Stimulated activated naive CD8-positive, alpha-beta T cell treated with anti-CD3 and anti-CD28 coated beads, Interleukin-15, amount 100 ng/mL, for 72 hours (primary cell): ENCODE results near the gene CERS4.
"Not testable (repeated sequence)": the region's sequence is repeated elsewhere in the genome, so short reads cannot be mapped to it uniquely, and the experiment has no call there.

Source experiments
- ATAC-seq: fragments of 150-1000 bp; cut with Tn5 transposase; 2 replicates; pipeline ENCODE4 v1.10.0; 2021; ENCODE audit warnings: mild to moderate bottlenecking, moderate library complexity
- DNase-seq, 2 donors: peaks; one replicate each; pipeline ENCODE4 v3.0.0; 2021 to 2022
- H3K27ac Mint-ChIP-seq, 2 donors: one replicate each; pipeline ENCODE4 v1.8.0; 2022; ENCODE audit warnings: mild to moderate bottlenecking in 2 of 2, mixed read lengths in 2 of 2, moderate library complexity in 2 of 2
- H3K27me3 Mint-ChIP-seq: one replicate; pipeline ENCODE4 v1.8.0; 2022; ENCODE audit warnings: mixed read lengths
- H3K4me1 Mint-ChIP-seq: one replicate; pipeline ENCODE4 v1.8.0; 2022; ENCODE audit warnings: mild to moderate bottlenecking, mixed read lengths
- H3K4me3 Mint-ChIP-seq, 2 donors: one replicate each; pipeline ENCODE4 v1.8.0; 2022; ENCODE audit warnings: mild to moderate bottlenecking in 2 of 2, mixed read lengths in 2 of 2, moderate library complexity in 1 of 2
- H3K9me3 Mint-ChIP-seq, 2 donors: one replicate each; pipeline ENCODE4 v1.8.0; 2022; ENCODE audit warnings: mixed read lengths in 2 of 2

The CERS4 gene

DNA sequence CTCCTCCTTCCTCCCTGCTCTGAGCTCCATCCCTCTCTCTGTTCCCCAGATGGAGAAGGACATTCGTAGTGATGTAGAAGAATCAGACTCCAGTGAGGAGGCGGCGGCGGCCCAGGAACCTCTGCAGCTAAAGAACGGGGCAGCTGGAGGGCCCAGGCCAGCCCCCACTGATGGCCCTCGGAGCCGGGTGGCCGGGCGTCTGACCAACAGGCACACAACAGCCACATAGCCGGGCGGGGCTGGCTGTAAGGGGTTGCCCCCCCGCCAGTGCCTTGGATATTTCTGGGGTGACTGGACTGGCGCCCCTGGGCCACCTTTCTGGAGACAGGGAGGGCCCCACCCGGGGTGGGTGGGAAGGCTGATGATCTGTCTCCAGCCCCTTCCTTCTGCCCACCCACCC is 52.7 kb downstream of the CERS4 start:
- H3K27me3 Mint-ChIP-seq = no peaks in the 10 kb centered on the region
- no peaks in the 10 kb centered on the region for H3K9me3 Mint-ChIP-seq
- peak; percentile 26 for ATAC-seq
- DNase-seq = no peak
- no peak overlapping the region for H3K27ac Mint-ChIP-seq
- no peak overlapping the region for H3K4me3 Mint-ChIP-seq
- peaks cover 46% of the 10 kb centered on the region for H3K4me1 Mint-ChIP-seq

DNA sequence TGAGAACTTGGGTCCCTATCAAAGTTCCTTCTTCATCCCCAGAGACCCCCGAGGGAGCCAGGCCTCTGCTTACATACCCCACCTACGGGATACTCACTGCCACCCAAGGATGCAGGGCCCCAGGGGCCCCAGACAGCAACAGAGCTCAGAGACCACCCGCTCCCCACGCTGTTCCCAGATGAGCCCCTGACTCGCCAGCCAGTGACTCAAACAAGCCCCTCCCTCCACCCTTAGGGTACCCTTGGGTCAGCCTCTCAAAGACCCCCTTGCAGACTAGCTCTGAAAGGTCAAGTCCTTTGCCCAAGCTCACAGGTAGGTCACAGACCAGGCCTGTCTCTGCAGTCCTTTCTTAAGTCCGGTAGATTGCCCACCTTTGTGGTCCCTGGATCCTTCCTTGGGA is 53.3 kb downstream of the CERS4 start:
- Mint-ChIP-seq H3K27me3 (no peaks in the 10 kb centered on the region), H3K4me3 (no peak overlapping the region), H3K4me1 (peaks cover 40% of the 10 kb centered on the region), H3K27ac (no peak overlapping the region), H3K9me3 (no peaks in the 10 kb centered on the region)
- ATAC-seq (no peak), DNase-seq (no peak)

DNA sequence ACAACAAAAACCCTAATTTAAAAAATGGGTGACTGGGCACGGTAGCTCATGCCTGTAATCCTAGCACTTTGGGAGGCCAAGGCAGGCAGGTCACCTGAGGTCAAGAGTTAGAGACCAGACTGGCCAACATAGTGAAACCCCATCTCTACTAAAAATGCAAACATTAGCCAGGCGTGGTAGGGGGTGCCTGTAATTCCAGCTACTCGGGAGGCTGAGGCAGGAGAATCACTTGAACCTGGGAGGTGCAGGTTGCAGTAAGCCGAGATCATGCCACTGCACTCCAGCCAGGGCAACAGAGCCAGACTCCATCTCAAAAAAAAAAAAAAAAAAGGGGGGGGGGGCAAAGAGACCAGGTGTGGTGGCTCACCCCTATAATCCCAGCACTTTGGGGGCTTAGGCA is 55.1 kb downstream of the CERS4 start:
- not testable (repeated sequence) for H3K4me3 Mint-ChIP-seq, H3K9me3 Mint-ChIP-seq, DNase-seq, H3K27ac Mint-ChIP-seq, H3K27me3 Mint-ChIP-seq, ATAC-seq
- peaks cover 45% of the 10 kb centered on the region for H3K4me1 Mint-ChIP-seq

DNA sequence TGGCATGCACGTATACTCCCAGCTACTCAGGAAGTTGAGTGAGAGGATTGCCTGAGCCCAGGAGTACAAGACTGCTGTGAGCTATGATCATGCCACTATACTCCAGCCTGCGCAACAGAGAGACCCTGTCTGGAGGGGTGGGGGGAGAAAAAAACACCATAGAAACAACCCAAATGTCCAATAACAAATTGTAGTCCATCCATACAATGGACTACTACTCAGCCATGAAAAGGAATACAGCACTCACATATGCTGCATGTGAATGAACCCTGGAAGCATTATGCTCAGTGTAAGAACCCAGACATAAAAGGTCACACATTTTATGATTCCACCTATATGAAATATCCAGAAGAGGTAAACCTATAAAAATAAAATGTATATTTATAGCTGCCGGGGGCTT is 56.7 kb downstream of the CERS4 start:
- H3K9me3 Mint-ChIP-seq = no peaks in the 10 kb centered on the region
- no peak overlapping the region for H3K27ac Mint-ChIP-seq
- DNase-seq = no peak
- H3K27me3 Mint-ChIP-seq = no peaks in the 10 kb centered on the region
- ATAC-seq = no peak
- H3K4me3 Mint-ChIP-seq = no peak overlapping the region
- peaks cover 40% of the 10 kb centered on the region for H3K4me1 Mint-ChIP-seq

DNA sequence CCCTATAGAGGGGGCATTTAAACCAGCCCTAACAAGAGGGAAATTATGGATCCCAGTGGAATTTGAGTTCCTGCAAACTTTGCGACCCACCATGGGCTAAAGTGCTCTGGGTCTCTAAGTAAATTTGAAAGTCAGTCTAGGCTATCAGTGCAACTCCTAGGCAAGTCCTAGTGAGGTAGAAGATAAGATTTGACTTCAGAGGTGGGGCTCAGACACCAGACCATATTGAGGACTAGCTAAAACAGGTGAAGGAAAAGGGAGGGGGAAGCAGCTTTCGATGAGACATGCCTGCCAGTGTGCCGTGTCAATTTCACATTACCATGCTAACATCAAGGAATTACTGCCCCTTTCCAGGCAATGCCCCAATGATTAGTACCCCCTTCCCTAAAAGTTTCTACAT is 60.6 kb downstream of the CERS4 start:
- Mint-ChIP-seq H3K4me3 (peak overlapping the region; percentile 88 to 89), H3K4me1 (peaks cover 32% of the 10 kb centered on the region), H3K27me3 (no peaks in the 10 kb centered on the region), H3K27ac (peak overlapping the region; percentile 97 to 98), H3K9me3 (no peaks in the 10 kb centered on the region)
- DNase-seq = no peak
- ATAC-seq = no peak

DNA sequence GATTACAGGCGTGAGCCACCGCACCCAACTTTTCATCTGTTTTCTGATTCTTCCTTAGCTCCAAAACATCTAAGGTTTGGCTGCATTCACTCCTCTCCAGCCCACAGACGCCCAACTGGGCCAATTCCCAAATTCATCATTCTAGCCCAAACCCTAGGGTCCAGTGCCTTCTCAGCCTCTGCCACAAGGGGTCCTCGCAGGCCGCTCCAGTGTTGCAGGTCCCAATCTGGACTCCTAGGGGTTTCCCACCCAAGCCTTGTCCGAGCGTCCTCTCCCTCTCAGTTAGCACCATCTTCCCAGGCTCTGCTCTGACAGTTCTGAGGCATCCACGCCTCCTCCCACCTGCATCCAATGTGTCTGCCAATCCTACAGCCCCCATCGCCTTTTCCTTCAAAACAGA is 67.3 kb downstream of the CERS4 start:
- not testable (repeated sequence) for H3K4me3 Mint-ChIP-seq, H3K27me3 Mint-ChIP-seq, H3K27ac Mint-ChIP-seq, H3K4me1 Mint-ChIP-seq, DNase-seq, H3K9me3 Mint-ChIP-seq
- peak; percentile 63 for ATAC-seq

DNA sequence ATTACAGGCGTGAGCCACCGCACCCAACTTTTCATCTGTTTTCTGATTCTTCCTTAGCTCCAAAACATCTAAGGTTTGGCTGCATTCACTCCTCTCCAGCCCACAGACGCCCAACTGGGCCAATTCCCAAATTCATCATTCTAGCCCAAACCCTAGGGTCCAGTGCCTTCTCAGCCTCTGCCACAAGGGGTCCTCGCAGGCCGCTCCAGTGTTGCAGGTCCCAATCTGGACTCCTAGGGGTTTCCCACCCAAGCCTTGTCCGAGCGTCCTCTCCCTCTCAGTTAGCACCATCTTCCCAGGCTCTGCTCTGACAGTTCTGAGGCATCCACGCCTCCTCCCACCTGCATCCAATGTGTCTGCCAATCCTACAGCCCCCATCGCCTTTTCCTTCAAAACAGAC is 82.2 kb downstream of the CERS4 start:
- peak; percentile 48 for ATAC-seq
- not testable (repeated sequence) for H3K27me3 Mint-ChIP-seq, H3K27ac Mint-ChIP-seq, DNase-seq, H3K9me3 Mint-ChIP-seq, H3K4me1 Mint-ChIP-seq, H3K4me3 Mint-ChIP-seq

DNA sequence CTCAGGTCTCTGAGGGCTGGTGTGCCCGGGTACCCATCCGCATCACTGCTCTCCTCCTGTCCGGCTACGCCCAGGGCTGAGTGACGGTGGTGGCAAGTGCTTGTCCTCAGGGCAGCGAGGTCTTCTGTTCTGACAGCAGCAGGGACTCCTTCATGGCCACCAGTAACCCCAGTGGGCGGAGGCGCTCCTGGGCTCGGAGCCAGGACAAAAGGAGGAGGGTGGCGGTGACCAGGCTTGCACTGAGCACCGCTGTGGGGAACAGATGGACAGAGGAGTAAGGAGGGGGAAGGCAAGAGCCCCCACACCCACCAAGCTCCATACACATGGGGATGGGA is 93.2 kb downstream of the CERS4 start:
- H3K4me3 Mint-ChIP-seq = no peak overlapping the region
- ATAC-seq (no peak), DNase-seq (peak in 1 of 2 donors; percentile 8)
- H3K4me1 Mint-ChIP-seq = peaks cover 35% of the 10 kb centered on the region
- H3K27me3 Mint-ChIP-seq = no peaks in the 10 kb centered on the region
- no peaks in the 10 kb centered on the region for H3K9me3 Mint-ChIP-seq
- H3K27ac Mint-ChIP-seq = no peak overlapping the region

DNA sequence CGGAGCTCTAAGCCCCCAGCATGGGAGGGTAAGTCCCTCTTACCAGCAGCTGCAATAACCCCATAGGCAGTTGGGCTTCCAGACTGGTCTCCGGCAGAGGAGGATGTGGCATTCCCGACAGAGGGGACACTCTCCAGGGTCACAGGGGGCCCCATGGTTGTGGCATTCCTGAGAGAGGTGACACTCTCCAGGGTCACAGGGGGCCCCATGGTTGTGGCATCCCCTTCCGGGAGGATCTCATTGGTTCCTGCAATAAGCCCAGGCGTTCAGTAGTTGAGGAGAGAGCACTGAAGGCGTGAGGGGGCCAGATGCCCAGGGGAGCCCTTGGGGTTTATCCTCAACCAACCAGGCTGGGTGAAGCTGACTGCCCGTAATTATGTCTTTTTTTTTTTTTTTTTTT is 93.6 kb downstream of the CERS4 start:
- peaks cover 39% of the 10 kb centered on the region for H3K4me1 Mint-ChIP-seq

DNA sequence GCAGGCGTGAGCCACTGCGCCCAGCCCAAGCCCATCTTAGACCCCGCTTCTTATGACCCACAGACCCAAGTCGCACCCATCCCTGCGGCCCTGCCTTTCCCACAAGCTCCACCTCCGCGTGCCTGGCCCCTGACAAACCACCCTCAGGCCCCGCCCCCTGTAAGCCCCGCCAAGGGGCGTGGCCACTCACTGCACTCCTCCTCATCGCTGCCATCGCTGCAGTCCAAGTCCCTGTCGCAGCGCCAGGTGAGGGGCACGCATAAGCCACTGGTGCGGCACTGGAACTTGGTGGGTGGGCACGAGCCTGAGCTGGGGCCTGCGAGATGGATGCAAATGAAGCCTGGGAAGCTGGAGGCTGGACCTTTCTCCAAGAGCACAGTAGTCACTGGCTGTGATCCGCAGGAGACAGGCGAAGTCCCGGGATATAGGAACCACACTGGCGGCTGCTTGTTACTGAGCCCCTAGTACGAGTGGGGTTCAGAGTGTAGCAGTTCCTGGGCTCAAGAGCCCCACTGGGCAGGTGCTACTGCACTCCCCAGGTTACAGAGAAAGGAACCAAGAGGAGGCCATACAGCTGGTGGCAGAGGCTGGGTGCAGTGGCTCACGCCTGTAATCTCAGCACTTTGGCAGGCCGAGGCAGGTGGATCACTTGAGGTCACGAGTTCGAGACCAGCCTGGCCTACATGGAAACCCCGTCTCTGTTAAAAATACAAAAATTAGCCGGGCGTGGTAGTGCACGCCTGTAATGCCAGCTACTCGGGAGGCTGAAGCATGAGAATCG is 95.9 kb downstream of the CERS4 start:
- no peaks in the 10 kb centered on the region for H3K27me3 Mint-ChIP-seq
- no peak overlapping the region for H3K4me3 Mint-ChIP-seq
- peaks cover 56% of the 10 kb centered on the region for H3K4me1 Mint-ChIP-seq
- DNase-seq (no peak), ATAC-seq (no peak)
- no peaks in the 10 kb centered on the region for H3K9me3 Mint-ChIP-seq
- no peak overlapping the region for H3K27ac Mint-ChIP-seq

More for the DNA sequence above, 93.6 kb downstream of the CERS4 start:
- Mint-ChIP-seq H3K4me3 (no peak overlapping the region), H3K27ac (peak overlapping the region in 1 of 2 donors; percentile 48), H3K9me3 (no peaks in the 10 kb centered on the region), H3K27me3 (no peaks in the 10 kb centered on the region)
- no peak for ATAC-seq
- DNase-seq = no peak

DNA sequence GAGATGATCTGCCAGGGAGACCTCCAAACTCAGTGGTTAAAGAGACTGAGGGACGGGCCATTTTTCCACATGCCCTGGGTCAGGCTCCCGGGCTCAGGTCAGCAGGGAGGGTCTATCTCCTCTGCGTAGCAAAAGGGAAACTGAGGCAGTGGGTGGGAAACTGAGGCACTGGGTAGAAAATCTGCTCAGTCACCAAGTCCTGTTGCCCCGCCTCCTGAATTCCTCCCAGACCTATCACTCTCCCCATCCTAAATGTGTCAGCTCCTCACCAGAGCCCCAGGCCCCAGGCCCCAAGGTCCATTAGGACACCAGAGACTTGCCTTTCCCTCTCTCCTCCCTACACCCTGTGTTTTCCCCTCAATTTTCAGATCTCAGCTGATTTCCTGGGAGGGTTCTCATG is 96.6 kb downstream of the CERS4 start:
- Mint-ChIP-seq H3K9me3 (no peaks in the 10 kb centered on the region), H3K4me3 (no peak overlapping the region), H3K4me1 (peaks cover 56% of the 10 kb centered on the region), H3K27ac (no peak overlapping the region), H3K27me3 (no peaks in the 10 kb centered on the region)
- ATAC-seq = no peak
- DNase-seq = no peak

DNA sequence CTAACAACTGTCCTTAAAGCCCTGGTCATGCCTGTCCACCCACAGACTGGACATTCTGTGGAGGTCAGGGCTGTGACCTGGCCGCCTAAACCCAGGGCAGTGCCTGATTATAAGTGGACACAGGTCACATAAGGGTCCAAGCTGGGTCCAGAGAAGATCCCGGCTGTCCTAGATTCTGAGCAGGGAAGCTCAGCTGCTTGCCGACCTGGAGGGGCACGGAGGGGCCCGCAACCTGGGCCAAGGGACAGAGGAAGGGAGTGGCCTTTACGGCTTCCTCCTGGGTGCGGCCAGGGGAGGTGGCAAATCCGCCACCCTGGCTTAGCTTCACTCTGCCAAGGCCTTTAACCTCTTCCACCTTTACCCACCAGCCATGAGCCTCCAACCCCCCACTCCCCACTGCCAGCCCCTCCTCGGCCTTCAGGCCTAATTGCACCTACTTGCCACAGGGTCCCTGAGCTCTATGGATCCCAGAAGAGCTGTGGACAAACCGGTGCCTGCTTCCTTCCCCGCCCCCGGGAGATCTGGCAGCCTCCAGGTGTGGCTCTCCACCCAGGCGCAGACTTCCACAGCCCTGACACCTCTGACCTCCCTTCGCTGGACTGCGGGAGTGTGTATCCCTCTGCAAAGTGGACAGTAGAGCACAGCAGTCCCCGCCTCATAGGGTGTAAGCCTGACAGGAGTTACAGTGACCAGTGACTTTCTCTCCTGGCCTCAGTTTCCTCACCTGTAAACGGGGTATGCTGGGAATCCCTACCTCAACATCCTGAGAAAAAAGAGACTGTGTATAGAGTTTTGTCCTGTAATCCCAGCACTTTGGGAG is 97.3 kb downstream of the CERS4 start:
- H3K9me3 Mint-ChIP-seq = no peaks in the 10 kb centered on the region
- no peak for DNase-seq
- no peaks in the 10 kb centered on the region for H3K27me3 Mint-ChIP-seq
- H3K4me1 Mint-ChIP-seq = peaks cover 56% of the 10 kb centered on the region
- peak overlapping the region; percentile 48 to 96 for H3K27ac Mint-ChIP-seq
- no peak for ATAC-seq
- peak overlapping the region; percentile 91 to 93 for H3K4me3 Mint-ChIP-seq

DNA sequence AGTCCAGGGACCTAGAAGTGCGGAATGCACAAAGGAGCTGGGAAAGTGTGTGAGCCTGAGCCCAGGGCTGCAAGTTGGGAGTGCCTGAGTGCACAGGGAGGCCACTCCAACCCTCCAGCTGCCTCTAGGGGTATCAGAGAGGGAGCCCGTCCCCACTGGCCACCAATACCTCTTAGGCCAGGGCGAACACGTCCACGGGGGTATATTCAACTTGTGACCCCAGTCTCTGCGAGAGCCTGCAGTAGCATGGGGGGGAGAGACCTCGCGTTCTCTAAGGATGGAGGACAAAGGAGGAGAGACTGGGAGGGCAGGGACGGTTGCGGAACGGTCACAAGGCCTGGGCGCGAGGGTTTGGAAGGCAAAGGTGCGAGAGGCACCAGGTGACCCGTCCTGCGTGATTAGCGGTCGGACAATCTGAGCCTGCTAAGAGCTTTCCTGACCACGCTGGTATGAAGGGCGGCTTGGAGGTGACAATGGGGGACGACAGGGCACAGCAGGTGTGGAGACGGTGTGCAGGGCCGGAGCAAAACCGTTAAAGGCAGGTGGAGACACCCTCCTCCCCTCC is 98.3 kb downstream of the CERS4 start:
- Mint-ChIP-seq H3K9me3 (no peaks in the 10 kb centered on the region), H3K27ac (peak overlapping the region; percentile 96 to 97), H3K4me1 (peaks cover 56% of the 10 kb centered on the region), H3K27me3 (no peaks in the 10 kb centered on the region), H3K4me3 (peak overlapping the region; percentile 91 to 93)
- ATAC-seq (no peak), DNase-seq (no peak)

DNA sequence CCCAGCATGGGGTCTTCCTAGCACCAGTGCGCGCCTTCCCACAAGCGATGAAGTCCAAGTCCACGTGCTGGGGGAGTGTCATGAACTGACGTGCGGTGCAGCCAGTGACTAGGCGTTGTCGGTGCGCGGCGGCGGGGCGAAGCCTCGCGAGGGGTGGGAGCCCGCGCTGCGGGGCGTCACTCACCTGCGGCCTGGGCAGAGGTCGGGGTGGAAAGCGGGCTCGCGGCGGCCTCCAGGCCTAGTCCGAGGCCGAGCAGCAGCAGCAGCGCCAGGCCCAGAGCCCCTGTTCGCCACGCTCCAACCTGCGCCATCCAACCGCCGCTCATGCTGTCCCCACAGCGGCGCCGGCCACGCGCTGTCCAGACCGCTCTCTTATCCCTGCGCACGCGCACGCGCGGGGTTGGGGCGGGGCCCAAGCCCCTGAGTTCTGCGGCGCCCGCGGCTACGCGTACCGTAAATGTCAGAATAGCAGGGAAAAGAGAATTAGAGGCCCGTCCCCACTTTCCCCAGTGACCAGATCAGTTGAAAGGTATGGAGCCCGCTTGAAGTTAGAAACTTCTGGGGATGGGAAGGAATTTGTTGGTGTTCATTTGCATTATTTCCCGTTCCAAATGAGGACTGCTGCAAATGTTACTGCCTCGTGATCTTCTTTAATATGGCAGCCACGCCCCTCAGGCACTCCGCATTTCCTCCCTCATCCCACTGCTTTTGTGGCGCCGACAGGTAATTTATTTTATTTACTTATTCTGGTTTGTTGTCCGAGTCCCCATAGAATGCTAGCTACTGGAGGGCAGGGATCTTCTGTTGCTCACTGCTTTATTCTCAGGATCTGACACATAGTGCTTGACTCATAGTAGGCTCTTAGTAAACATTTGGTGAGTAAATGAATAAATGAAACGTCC is 99.0 kb downstream of the CERS4 start, which contains the start of gene CD320:
Gene CD320, minus strand, starts transcription at position 394 of the 902 bp plus-strand sequence. Its CDS starts 68 bp downstream, at position 326.
- Mint-ChIP-seq H3K4me3 (peak within 1 kb of the TSS; percentile 91 to 93), H3K27ac (peak within 1 kb of the TSS; percentile 97), H3K9me3 (no peaks in the 10 kb centered on the region), H3K27me3 (no peaks in the 10 kb centered on the region), H3K4me1 (peaks cover 56% of the 10 kb centered on the region)
- ATAC-seq = peak; percentile 95
- peak; percentile 84 to 87 for DNase-seq

DNA sequence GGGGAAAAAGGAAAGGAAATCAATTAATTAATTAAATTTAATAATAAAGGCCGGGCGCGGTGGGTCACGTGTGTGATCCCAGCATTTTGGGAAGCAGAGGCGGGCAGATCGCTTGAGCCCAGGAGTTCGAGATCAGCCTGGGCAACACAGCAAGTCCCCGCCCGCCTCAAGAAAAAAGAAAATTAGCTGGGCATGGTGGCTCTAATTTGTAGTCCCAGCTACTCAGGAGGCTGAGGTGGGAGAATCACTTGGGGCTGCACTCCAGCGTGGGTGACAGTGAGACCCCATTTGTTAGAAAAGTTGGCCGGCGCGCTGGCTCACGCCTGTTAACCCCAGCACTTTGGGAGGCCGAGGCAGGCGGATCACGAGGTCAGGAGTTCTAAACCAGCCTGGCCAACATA is 99.7 kb downstream of the CERS4 start:
- ATAC-seq (no peak), DNase-seq (no peak)
- Mint-ChIP-seq H3K27ac (peak overlapping the region in 1 of 2 donors; percentile 97), H3K9me3 (no peaks in the 10 kb centered on the region), H3K4me3 (peak overlapping the region; percentile 91 to 93), H3K27me3 (no peaks in the 10 kb centered on the region), H3K4me1 (peaks cover 55% of the 10 kb centered on the region)
